Heart left ventricle (tissue), 16 donors: ENCODE data around the gene CPT2. TPM values are rescaled to one million over a fixed set of nuclear protein-coding genes. Genes with fewer than 3 reads are reported as not detected.

ENCODE experiments used
- ATAC-seq, 4 donors: fragments of 200-7000 bp; cut with Tn5 transposase; one replicate each; pipeline ENCODE4 v1.9.1; 2020 to 2022; ENCODE audit warnings: moderate library complexity in 4 of 4, mild to moderate bottlenecking in 3 of 4, moderate number of reproducible peaks in 1 of 4
- DNase-seq, 5 donors: peaks; one replicate each; pipeline ENCODE4 v3.0.0-alpha.2; 2020
- H3K27ac ChIP-seq, 12 donors: fragments of 200-600 bp; sonication (generic) in 4 of 12; one replicate each; pipeline versions ENCODE4 v1.5.0 to v1.8.0; 2016 to 2022; ENCODE audit warnings: mild to moderate bottlenecking in 2 of 12
- H3K27me3 ChIP-seq, 9 donors: fragments of 200-600 bp; sonication (generic) in 2 of 9; one replicate each; pipeline versions ENCODE4 v1.5.1 to v1.8.0; 2016 to 2022; ENCODE audit warnings: mild to moderate bottlenecking in 3 of 9
- H3K36me3 ChIP-seq, 9 donors: fragments of 200-600 bp; sonication (generic) in 2 of 9; one replicate each; pipeline versions ENCODE4 v1.5.0 to v1.8.0; 2018 to 2022; ENCODE audit warnings: mild to moderate bottlenecking in 2 of 9
- H3K4me1 ChIP-seq, 12 donors: fragments of 200-600 bp; sonication (generic) in 4 of 12; one replicate each; pipeline versions ENCODE4 v1.5.0 to v1.8.0; 2016 to 2022; ENCODE audit warnings: mild to moderate bottlenecking in 3 of 12
- H3K4me3 ChIP-seq, 12 donors: fragments of 200-600 bp; sonication (generic) in 4 of 12; one replicate each; pipeline versions ENCODE4 v1.5.0 to v1.8.0; 2017 to 2022; ENCODE audit warnings: mild to moderate bottlenecking in 9 of 12, moderate library complexity in 4 of 12
- H3K9me3 ChIP-seq, 12 donors: fragments of 200-600 bp; sonication (generic) in 4 of 12; one replicate each; pipeline versions ENCODE4 v1.5.0 to v1.8.0; 2016 to 2022; ENCODE audit warnings: mild to moderate bottlenecking in 1 of 12
- CTCF ChIP-seq, 12 donors: fragments of 200-600 bp; sonication (generic) in 4 of 12; IDR thresholded peaks; one replicate each; pipeline versions ENCODE4 v1.5.0 to v1.8.0; 2018 to 2022; ENCODE audit warnings: antibody characterized with exemption in 12 of 12, mild to moderate bottlenecking in 5 of 12
- POLR2A ChIP-seq, 2 donors: fragments of 450-650 bp; IDR thresholded peaks; one replicate each; pipeline ENCODE4 v1.6.1; 2017; ENCODE audit warnings: antibody characterized with exemption in 2 of 2, mild to moderate bottlenecking in 2 of 2, moderate library complexity in 2 of 2
- WGBS, 4 donors: extraction: QIAGEN DNeasy Blood & Tissue Kit in 2 of 4; methylation state at CpG; one replicate each; pipeline versions ENCODE4 v1.1.5 to v1.1.7; 2013 to 2018; 5-methylcytosine and 5-hydroxymethylcytosine counted together
- intact Hi-C, 10 donors: fragments of 100-400 bp; cut with DNase I; formaldehyde crosslinking; loops; one replicate each; pipeline versions ENCODE4 v1.11.1 to v1.14.2; 2022
- polyA plus RNA-seq, 2 donors: library from polyadenylated mRNA; stranded (reverse); fragments of 200-250 nt; gene quantifications; one replicate each; pipeline ENCODE4 v1.2.3, GENCODE V29; 2013
- total RNA-seq, 9 donors: library from RNA; depleted of rRNA in 2 of 9; stranded (reverse); fragments of >200 nt in 2 of 9; fragmentation: NEBNext Ultra II Directional in 3 of 9; extraction: Animal tissue kit (Norgen Biotek cat#: 25700) in 3 of 9; gene quantifications; one replicate each; pipeline versions ENCODE4 v1.1.0 to v1.2.4, GENCODE V29; 2016 to 2023
- donor health status: ischemic (EF 13 %, LVEDD 7.1; RV severe dilation, severe dysfunction).
- donor health status: healthy with polysubstance abuse.
- donor health status: DM: no; HTN: yes; CAD: no.
- donor health status: DM: no; HTN: no; CAD: no.
- donor health status: ischemic (EF 25% LVEDD 6.9; RV normal size, moderate dysfunction).
- donor health status: ischemic (EF 25% LVEDD 5.7; RV mildly dilated, moderate dysfunction).
- donor health status: healthy.
- donor health status: DM: yes; HTN: yes; CAD: no.
- donor health status: ischemic (EF 35%, LVEDD 5.7; RV mildly dilated, moderate dysfunction).
- donor health status: nonischemic (EF 11% LVEDD 7.7; RV severe dilation, severe dysfunction).
- donor health status: DM: yes; HTN: yes; CAD: no.
- donor health status: PGD.
- donor health status: ischemic (EF 29% LVEDD 5.4; RV normal size, mild dysfunction).
- donor health status: nonischemic (EF 23%, LVEDD 6.1; RV moderate dilation, normal function).

CPT2 gene
- total and polyA plus RNA-seq, 11 donors: 14.7 to 62.3 (median 34.0) TPM

GRCh38 chr1:53196017-53196484, 573 bp upstream of the CPT2 start:
- no peaks in the 10 kb centered on the region for H3K9me3 ChIP-seq
- 39 to 42% (median 39%) methylated on average over 9 of the region's 9 CpGs for WGBS, 4 donors
- ATAC-seq: peak in 2 of 4 donors; percentile 6 to 14
- no peaks in the 10 kb centered on the region for H3K27me3 ChIP-seq
- H3K4me1 ChIP-seq: peaks cover 3 to 40% (median 30%) of the 10 kb centered on the region in 12 donors
- no peak for DNase-seq
- TF ChIP-seq POLR2A (IDR thresholded peaks at IDR 0.05): no peak
- TF ChIP-seq CTCF (IDR thresholded peaks at IDR 0.05): no peak
- peak overlapping the region; percentile 94 to 100 (median 98) for H3K27ac ChIP-seq
- peaks cover 0 to 7% (median 4%) of the 10 kb centered on the region in 9 donors for H3K36me3 ChIP-seq
- intact Hi-C loops: loop anchor here in 1 of 10 donors (1.0 to 5.0 kb wide), 2 partner anchors 42 to 269 kb away; partner anchors contain the start of genes MAGOH and SCP2
- peak overlapping the region; percentile 77 to 100 (median 88) for H3K4me3 ChIP-seq

- intact Hi-C loops: loop anchor here in 2 of 10 donors (1.0 to 5.0 kb wide), 3 partner anchors 21 to 270 kb away; partner anchors contain the start of genes CZIB (in 1 of the 2) and SCP2 (in 1 of the 2)
- DNase-seq (no peak), ATAC-seq (peak in 1 of 4 donors; percentile 23)
- Histone ChIP-seq H3K4me1 (peaks cover 3 to 40% (median 30%) of the 10 kb centered on the region in 12 donors), H3K4me3 (peak overlapping the region; percentile 77 to 100 (median 88)), H3K27ac (peak overlapping the region; percentile 94 to 100 (median 98)), H3K27me3 (no peaks in the 10 kb centered on the region), H3K9me3 (no peaks in the 10 kb centered on the region), H3K36me3 (peaks cover 0 to 22% (median 19%) of the 10 kb centered on the region in 9 donors)
- WGBS, 4 donors: 34 to 38% (median 37%) methylated on average over 13 of the region's 13 CpGs
- TF ChIP-seq CTCF (IDR thresholded peaks at IDR 0.05) (no peak), POLR2A (IDR thresholded peaks at IDR 0.05) (no peak)
These were observed 922 bp downstream of the CPT2 start for GRCh38 chr1:53197291-53198200.

- intact Hi-C loops: loop anchor here in 2 of 10 donors (1.0 to 5.0 kb wide), 3 partner anchors 21 to 271 kb away; partner anchors contain the start of genes CZIB (in 1 of the 2) and SCP2 (in 1 of the 2)
- peak overlapping the region; percentile 94 to 100 (median 98) for H3K27ac ChIP-seq
These were observed 1.6 kb downstream of the CPT2 start for GRCh38 chr1:53198241-53198651.

More at GRCh38 chr1:53198241-53198651, 1.6 kb downstream of the CPT2 start:
- Histone ChIP-seq H3K27me3 (no peaks in the 10 kb centered on the region), H3K36me3 (peaks cover 0 to 29% (median 26%) of the 10 kb centered on the region in 9 donors), H3K4me3 (peak overlapping the region in 8 of 12 donors; percentile 77 to 100 (median 86)), H3K9me3 (no peaks in the 10 kb centered on the region), H3K4me1 (peaks cover 3 to 40% (median 30%) of the 10 kb centered on the region in 12 donors)
- DNase-seq: peak in 3 of 5 donors; percentile 40 to 61 (median 43)
- 27 to 41% (median 34%) methylated on average over 4 of the region's 4 CpGs for WGBS, 4 donors
- TF ChIP-seq CTCF (IDR thresholded peaks at IDR 0.05) (no peak), POLR2A (IDR thresholded peaks at IDR 0.05) (no peak)
- ATAC-seq: peak; percentile 43 to 69 (median 52)
